Esophagus (tissue), 2 donors: ENCODE measurements around the gene CKAP5. TPM values are rescaled to one million over a fixed set of nuclear protein-coding genes. Genes with fewer than 3 reads are reported as not detected.
"Not testable (repeated sequence)": the region's sequence is repeated elsewhere in the genome, so short reads cannot be mapped to it uniquely, and the experiment has no call there.

Source experiments
- H3K27ac ChIP-seq, 2 donors: one replicate each; pipeline ENCODE4 v1.5.1; 2013; ENCODE audit warnings: low read depth in 2 of 2, mild to moderate bottlenecking in 2 of 2, inconsistent platforms in 1 of 2, low read length in 1 of 2, moderate library complexity in 1 of 2
- H3K27me3 ChIP-seq, 2 donors: one replicate each; pipeline ENCODE4 v1.6.1; 2013; ENCODE audit warnings: low read length in 2 of 2, control low read depth in 1 of 2, mild to moderate bottlenecking in 1 of 2; ENCODE audit not compliant: insufficient read depth in 2 of 2, control insufficient read depth in 1 of 2
- H3K36me3 ChIP-seq, 2 donors: one replicate each; pipeline ENCODE4 v1.6.1; 2013; ENCODE audit warnings: low read length in 1 of 2; ENCODE audit not compliant: control insufficient read depth in 2 of 2, insufficient read depth in 2 of 2
- H3K4me1 ChIP-seq, 2 donors: one replicate each; pipeline ENCODE4 v1.6.1; 2013; ENCODE audit warnings: low read length in 1 of 2; ENCODE audit not compliant: control insufficient read depth in 2 of 2, insufficient read depth in 2 of 2
- H3K4me3 ChIP-seq, 2 donors: one replicate each; pipeline ENCODE4 v1.5.1; 2013; ENCODE audit warnings: low read length in 2 of 2, mild to moderate bottlenecking in 2 of 2, low read depth in 1 of 2, moderate library complexity in 1 of 2
- H3K9me3 ChIP-seq, 2 donors: one replicate each; pipeline ENCODE4 v1.6.1; 2013; ENCODE audit warnings: mild to moderate bottlenecking in 2 of 2, low read depth in 1 of 2, low read length in 1 of 2, moderate library complexity in 1 of 2; ENCODE audit not compliant: control insufficient read depth in 2 of 2, insufficient read depth in 1 of 2
- WGBS, 2 donors: extraction: QIAGEN DNeasy Blood & Tissue Kit; methylation state at CpG; one replicate each; pipeline ENCODE4 v1.1.7; 2013; 5-methylcytosine and 5-hydroxymethylcytosine counted together
- polyA plus RNA-seq, 2 donors: library from polyadenylated mRNA; stranded (reverse); fragments of 200-250 nt; gene quantifications; one replicate each; pipeline ENCODE4 v1.2.3, GENCODE V29; 2013
- donor health status: healthy with polysubstance abuse.
- donor health status: Bipolar disorder and iron deficiency.

The CKAP5 gene
- polyA plus RNA-seq, 2 donors, result 5.0 to 13.4 TPM

GRCh38 chr11:46801694-46802470, 44.2 kb downstream of the CKAP5 start:
- Histone ChIP-seq H3K27ac (no peak overlapping the region), H3K36me3 (no peaks in the 10 kb centered on the region), H3K27me3 (no peaks in the 10 kb centered on the region), H3K9me3 (no peaks in the 10 kb centered on the region), H3K4me1 (no peaks in the 10 kb centered on the region), H3K4me3 (no peak overlapping the region)
- WGBS, 2 donors, result 89% methylated on average over 7 of the region's 7 CpGs

- peaks cover 0 to 2% of the 10 kb centered on the region in 2 donors for H3K36me3 ChIP-seq
- 86 to 91% methylated on average over 1 of the region's 1 CpG for WGBS, 2 donors
- H3K27me3 ChIP-seq, result no peaks in the 10 kb centered on the region
Measured at GRCh38 chr11:46800177-46800576, 45.9 kb downstream of the CKAP5 start.

GRCh38 chr11:46799725-46800124, 46.4 kb downstream of the CKAP5 start:
- not testable (repeated sequence) for H3K4me3 ChIP-seq, H3K9me3 ChIP-seq, H3K4me1 ChIP-seq, H3K36me3 ChIP-seq, H3K27me3 ChIP-seq, H3K27ac ChIP-seq
- 97 to 98% methylated on average over 2 of the region's 2 CpGs for WGBS, 2 donors

More at GRCh38 chr11:46800177-46800576, 45.9 kb downstream of the CKAP5 start:
- H3K9me3 ChIP-seq, result no peaks in the 10 kb centered on the region
- H3K4me3 ChIP-seq, result no peak overlapping the region
- no peaks in the 10 kb centered on the region for H3K4me1 ChIP-seq
- H3K27ac ChIP-seq, result no peak overlapping the region

GRCh38 chr11:46778416-46778815, 67.7 kb downstream of the CKAP5 start:
- 96% methylated on average over 4 of the region's 4 CpGs for WGBS, 2 donors
- no peaks in the 10 kb centered on the region for H3K4me1 ChIP-seq
- H3K27ac ChIP-seq, result no peak overlapping the region
- no peaks in the 10 kb centered on the region for H3K9me3 ChIP-seq
- no peak overlapping the region for H3K4me3 ChIP-seq
- no peaks in the 10 kb centered on the region for H3K27me3 ChIP-seq
- H3K36me3 ChIP-seq, result peaks cover 9 to 11% of the 10 kb centered on the region in 2 donors

- Histone ChIP-seq H3K4me3 (no peak overlapping the region), H3K27ac (no peak overlapping the region), H3K27me3 (no peaks in the 10 kb centered on the region), H3K36me3 (peaks cover 9 to 11% of the 10 kb centered on the region in 2 donors), H3K9me3 (no peaks in the 10 kb centered on the region), H3K4me1 (no peaks in the 10 kb centered on the region)
- 94 to 99% methylated on average over 2 of the region's 2 CpGs for WGBS, 2 donors
Measured at GRCh38 chr11:46776878-46777277, 69.2 kb downstream of the CKAP5 start.

- no peaks in the 10 kb centered on the region for H3K27me3 ChIP-seq
- H3K27ac ChIP-seq, result no peak overlapping the region
- H3K36me3 ChIP-seq, result no peaks in the 10 kb centered on the region
- H3K4me1 ChIP-seq, result no peaks in the 10 kb centered on the region
- 93% methylated on average over 4 of the region's 4 CpGs for WGBS, 2 donors
- no peak overlapping the region for H3K4me3 ChIP-seq
- H3K9me3 ChIP-seq, result no peaks in the 10 kb centered on the region
Measured at GRCh38 chr11:46769636-46770221, 76.4 kb downstream of the CKAP5 start.

GRCh38 chr11:46766656-46767055, 79.4 kb downstream of the CKAP5 start:
- Histone ChIP-seq H3K4me3 (no peak overlapping the region), H3K36me3 (peaks cover 6 to 7% of the 10 kb centered on the region in 2 donors), H3K4me1 (no peaks in the 10 kb centered on the region), H3K27me3 (no peaks in the 10 kb centered on the region), H3K27ac (no peak overlapping the region), H3K9me3 (no peaks in the 10 kb centered on the region)
- WGBS, 2 donors, result 95 to 96% methylated on average over 2 of the region's 2 CpGs

- no peak overlapping the region for H3K4me3 ChIP-seq
- H3K36me3 ChIP-seq, result peaks cover 14 to 18% of the 10 kb centered on the region in 2 donors
- no peaks in the 10 kb centered on the region for H3K9me3 ChIP-seq
- no peaks in the 10 kb centered on the region for H3K27me3 ChIP-seq
- no peak overlapping the region for H3K27ac ChIP-seq
- H3K4me1 ChIP-seq, result no peaks in the 10 kb centered on the region
Measured at GRCh38 chr11:46762248-46762647, 83.8 kb downstream of the CKAP5 start.

- Histone ChIP-seq H3K27ac (no peak overlapping the region), H3K4me3 (no peak overlapping the region), H3K27me3 (no peaks in the 10 kb centered on the region), H3K4me1 (no peaks in the 10 kb centered on the region), H3K36me3 (peaks cover 14 to 21% of the 10 kb centered on the region in 2 donors), H3K9me3 (no peaks in the 10 kb centered on the region)
- WGBS, 2 donors, result 93 to 96% methylated on average over 4 of the region's 4 CpGs
Measured at GRCh38 chr11:46761807-46762206, 84.3 kb downstream of the CKAP5 start.
